HG03159 (cell line): Measurements from ENCODE around the gene SRGAP3.

Experiments
- ATAC-seq: cut with Tn5 transposase; IDR thresholded peaks from one replicate; pipeline ENCODE4 v1.9.1; 2021; ENCODE audit warnings: mild to moderate bottlenecking, moderate library complexity; ENCODE audit not compliant: unreplicated experiment

Gene SRGAP3

DNA sequence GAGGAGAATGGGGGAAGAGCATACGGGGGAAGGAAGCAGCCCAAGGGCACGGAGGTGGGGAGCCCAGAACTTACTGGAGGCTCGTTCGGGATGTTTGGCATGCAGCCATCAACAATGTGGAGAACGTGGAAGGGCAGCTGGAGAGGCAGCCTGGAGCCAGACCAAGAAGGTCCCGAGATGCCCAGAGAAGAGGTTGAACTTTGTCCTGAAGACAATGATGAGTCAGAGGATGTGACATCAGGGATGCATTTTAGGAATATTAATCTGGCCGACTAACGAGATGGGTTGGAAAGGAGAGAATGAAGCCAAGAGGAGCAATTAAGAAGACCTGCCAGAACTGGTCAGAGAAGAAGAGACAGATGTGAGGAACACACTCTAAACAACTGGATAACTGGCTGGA is 98.2 kb downstream of the SRGAP3 start:
- no peak for ATAC-seq

DNA sequence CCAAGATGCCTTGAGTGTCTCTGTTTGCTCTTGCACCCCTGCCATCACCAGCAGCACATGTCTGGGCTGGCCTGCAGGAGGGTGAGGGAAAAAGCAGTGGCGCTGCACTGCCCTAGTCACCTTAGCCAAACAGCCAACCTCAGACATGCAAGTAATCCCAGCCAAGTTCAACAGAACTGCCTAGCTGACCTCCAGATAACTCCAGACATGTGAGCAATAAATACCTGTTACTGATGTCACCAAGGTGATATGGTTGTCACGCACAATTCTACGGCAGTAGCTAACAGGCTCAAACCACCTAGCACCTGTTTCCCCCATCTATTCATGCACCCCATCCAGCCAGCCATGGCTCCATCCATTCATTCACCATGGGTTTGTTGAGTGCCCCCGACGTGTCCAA is 99.9 kb downstream of the SRGAP3 start:
- ATAC-seq, result no peak

DNA sequence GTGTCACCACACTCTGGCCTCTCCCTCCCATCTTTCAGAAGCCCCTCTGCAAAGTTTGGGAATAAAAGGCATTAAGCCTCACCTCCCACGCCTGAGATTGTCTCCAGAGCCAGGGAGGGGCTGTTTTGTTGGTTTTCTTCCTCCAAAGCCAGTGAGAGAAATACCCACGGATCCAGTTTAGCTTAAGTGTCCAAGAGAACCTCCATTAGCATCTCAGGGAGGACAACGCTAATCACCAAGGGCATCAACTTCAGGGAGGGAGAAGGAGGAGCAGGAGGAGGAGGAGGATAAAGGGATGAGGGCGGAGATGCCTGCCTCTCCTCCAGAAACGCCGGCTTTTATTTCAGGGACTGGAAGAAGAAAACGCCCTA is 101.6 kb downstream of the SRGAP3 start:
- ATAC-seq, result no peak

GRCh38 chr3:9147215-9147895 is 102.1 kb downstream of the SRGAP3 start:
- peak; percentile 84 for ATAC-seq

DNA sequence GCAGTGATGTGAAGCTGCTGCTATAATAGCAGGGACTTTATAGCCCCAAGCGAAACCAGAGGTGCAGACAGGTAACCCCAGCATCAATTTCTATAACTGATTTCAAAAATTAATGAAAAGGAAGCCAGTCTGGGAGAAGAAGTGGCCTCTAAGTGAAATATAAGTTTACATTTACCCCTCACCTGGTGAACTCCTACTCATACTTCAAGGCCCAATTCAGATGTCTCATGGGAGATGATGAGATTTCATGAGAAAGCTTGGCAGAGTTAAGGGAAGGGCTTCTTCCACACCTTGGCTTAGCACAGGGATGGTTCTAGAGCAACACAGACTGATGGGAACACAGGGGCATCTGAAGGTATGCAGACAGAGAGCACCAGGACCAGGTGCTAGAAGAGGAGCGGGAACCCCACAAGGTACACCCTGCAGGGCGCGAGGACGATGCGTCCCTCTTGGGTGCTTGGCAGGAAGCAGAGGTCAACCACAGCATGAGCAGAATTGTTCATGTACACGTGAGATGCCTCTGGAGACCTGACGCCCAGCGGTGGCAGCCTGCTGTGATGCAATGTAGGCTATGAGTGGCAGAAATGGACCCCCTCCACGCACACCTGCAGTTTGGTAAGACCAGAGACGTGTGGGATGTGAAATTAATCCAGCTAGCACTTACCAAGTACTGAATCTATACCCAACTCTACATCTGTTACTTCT is 102.9 kb downstream of the SRGAP3 start:
- ATAC-seq, result no peak

DNA sequence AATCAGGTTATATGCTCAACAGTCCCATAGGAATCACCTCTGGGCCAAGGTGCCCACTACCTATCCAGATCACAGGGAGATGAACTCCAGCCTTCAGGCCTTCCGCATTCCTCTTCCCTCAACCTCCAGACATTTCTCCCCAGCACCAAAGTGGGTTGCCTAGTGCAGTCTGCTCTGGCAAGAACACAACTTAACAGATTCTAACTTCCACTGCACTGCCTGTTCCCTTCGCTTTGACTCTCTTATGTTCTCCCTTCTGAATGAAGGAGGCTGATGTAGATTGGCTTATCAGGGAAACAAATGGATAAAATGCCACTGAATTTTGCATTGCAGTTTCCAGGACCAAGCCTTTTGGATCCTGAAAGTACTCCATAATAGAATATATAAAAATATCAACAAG is 106.3 kb downstream of the SRGAP3 start:
- ATAC-seq, result no peak

GRCh38 chr3:9142362-9142761 is 107.1 kb downstream of the SRGAP3 start:
- ATAC-seq, result no peak

DNA sequence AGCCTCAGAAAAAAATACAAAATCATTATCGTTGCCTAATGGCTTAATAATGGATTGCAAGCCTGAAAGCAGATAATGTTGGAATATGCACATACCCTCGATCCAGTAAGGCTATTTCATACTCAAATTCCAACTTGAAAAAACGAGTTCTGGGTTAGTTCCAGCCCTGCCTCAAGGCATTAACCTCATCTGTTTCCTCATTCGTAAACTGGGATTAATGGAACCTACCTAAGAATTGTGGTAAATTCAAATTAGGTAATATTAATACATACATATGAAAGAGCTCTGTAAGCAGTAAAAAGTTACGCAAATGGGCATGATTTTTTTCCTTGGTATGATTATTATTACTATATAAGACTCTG is 107.5 kb downstream of the SRGAP3 start:
- ATAC-seq, result no peak

- ATAC-seq, result no peak
Measured at GRCh38 chr3:9139366-9139765, 110.1 kb downstream of the SRGAP3 start.

- ATAC-seq, result no peak
Measured at GRCh38 chr3:9137676-9138075, 111.8 kb downstream of the SRGAP3 start.

DNA sequence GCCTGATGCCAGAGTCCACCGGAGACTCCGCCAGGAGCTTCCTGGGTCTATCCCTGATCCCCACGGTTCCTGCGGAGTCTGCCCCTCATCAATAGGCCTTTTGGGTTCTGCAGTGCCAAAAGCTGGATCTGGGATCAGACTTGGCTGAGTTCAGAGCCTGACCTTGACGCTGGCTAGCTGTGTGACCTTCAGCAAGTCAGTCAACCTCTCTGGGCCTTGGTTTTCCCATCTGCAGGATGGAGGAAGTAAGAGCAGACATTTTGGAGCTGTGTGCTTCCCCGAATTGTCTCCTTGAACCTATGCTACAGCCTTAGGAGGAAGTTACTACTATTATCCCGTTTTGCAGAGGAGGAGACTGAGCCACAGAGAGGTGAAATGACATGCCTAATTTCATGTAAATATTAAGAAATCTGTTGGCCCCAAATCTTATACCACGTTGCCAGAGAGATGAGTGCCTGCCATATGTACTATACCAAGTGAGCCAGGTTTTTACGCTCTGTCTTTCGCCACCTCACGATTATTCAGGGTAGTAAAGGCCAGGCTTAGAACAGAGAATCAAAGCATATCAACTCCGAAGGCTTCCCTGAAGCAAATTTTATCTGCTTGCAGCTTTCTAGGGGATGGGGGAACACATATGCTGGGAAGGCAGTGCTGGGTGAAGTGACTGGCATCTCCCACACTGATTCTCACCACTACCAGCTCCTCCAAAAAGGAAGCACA is 112.5 kb downstream of the SRGAP3 start:
- ATAC-seq, result no peak

DNA sequence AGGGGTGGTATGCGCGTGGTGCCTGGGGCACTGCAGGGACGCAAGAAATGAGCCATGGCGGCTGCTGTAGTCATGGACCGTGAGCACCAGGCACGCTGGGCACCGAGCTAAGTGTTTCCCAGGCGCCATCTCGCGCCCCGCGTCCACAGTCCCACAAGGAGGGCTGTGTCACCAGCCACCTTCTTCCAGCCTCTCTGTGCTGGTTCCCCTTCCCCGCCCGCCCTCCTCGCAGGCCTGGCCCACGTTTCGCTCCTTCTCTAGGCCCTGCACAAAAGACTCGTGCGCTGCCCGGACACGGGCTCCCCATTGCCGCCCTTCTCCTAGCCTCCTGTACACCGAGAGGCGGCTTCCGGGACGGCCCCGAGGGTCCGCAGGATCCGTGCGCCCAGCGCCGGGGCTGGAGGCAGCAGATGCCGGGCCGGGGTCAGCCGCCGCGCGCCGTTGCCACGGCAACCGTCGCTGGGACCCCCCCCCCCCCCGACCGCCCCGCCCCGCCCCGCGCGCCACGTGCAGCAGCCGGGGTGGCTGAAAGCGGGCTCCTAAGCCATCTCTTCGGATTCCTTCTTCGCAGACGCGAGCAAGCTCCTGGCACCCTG is 113.4 kb downstream of the SRGAP3 start:
- ATAC-seq, result no peak

GRCh38 chr3:9135526-9135925 is 113.9 kb downstream of the SRGAP3 start:
- ATAC-seq, result no peak

GRCh38 chr3:9133656-9134055 is 115.8 kb downstream of the SRGAP3 start:
- ATAC-seq, result no peak

DNA sequence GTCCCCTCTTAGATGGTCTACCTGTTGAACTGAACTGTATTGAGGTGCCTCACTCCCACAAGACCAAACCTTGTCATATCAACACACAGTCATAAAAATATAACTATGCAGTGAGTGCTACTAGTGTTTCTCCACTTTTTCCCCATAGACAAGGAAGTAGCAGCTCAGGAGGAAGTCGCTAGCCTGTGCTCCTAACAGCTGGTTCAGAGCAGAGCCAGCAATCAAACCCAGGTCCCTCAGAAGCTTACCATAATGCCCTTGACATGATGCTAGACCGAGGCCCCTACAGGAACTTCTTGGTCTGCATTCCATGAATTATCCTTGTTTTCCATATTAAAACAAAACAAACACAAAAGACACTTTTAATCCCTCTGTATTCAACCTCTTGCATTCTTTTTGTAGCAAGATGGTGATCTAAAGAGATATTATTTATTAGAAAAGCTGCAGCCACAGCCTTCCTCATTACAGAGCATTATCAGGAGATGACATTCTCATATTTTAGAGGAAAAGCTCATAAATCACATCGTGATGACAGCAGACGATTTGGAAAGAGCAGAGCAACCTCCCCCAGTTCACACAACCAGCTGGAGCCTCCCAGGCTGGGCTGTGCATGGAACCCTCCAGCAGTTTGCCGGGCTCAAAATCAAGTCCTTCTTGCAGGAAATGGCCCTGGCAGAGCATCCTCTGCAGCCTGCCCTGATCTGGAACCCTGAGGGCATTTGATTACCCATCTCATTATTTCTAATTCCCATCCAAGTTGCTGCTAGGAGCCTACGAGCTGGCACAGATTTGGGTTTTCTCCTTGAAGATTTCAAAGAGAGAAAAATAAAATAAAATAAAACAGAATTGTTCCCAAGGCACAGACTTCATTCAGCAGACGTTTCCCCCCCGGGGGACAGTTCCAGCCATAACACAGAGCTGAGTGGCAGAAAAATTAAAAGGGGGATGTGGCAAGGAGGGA is 118.8 kb downstream of the SRGAP3 start:
- ATAC-seq, result no peak

DNA sequence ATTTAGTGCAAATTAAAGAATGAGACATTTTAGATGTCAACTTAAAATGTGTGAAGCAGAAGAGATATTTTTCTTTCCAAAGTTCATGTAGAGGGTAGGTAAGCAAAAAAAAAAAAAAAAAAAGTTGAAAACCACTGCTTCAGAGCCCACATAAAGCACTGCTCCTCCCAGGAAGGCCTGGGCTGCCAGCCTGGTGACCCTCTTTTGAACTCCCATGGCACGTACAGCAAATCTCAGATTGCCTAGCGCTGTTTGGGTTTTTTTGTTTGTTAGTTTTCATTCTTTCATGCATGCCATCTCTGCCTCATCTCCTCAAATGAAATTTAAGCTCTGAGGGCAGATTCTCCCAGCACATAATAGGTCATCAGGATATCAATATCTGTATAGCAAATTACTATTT is 120.1 kb downstream of the SRGAP3 start:
- no peak for ATAC-seq

DNA sequence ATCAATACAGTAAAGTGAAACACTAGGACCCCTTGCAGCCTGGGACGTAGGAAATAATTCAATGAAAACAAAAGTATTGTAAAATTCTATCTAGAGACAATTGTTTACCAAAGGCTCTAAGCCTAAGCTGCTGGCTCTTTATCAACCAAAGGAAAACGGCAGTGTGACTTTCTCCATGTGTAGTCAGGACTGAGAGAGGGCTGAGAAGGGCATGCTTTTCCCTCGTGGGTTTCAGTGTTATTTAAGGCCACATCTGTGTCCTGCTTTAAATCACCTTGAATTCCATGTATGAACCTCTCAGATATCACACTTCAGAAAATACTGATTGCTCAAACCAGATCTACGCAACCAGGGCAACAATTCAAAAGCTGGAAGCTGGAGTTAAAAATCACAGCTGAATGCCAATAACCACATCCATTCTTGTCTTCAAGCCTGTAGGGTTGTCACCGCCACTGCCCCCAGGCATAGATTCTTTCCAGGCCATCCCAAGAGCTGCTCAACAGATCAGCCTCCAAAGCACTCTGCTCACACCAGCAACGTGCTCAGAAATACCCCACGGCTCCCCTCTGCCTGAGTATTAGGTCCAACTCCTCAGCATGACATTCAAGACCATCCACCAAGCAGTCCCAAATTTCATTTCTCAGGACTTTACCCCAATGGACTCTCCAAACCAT is 124.0 kb downstream of the SRGAP3 start:
- ATAC-seq, result no peak

DNA sequence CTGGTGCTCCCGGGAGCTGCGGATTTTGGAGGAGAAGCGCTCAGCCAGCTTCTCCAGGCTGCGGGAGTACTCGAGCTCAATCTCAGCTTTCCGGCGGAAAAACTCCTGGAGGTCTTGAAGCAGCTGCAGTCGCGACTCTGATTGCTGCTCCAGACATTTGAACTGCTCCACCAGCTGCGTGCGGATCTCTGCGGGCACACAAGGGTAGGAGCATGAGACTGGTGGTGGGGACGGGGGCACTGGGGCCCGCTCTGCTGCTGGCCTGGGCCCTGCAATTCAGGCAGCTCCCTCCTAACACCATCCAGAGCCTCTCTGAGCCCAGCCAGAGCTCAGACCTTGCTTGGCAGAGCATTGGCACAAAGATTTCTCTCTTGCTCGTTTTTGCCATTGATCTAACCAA is 124.7 kb downstream of the SRGAP3 start:
- ATAC-seq, result no peak

- no peak for ATAC-seq
Measured at GRCh38 chr3:9123840-9124239, 125.6 kb downstream of the SRGAP3 start.

- no peak for ATAC-seq
Measured at GRCh38 chr3:9122732-9123364, 126.6 kb downstream of the SRGAP3 start.
